Activated CD8-positive, alpha-beta memory T cell treated with anti-CD3 and anti-CD28 coated beads for 36 hours (primary cell): ENCODE measurements around the gene TTC36. TPM values are rescaled to one million over a fixed set of nuclear protein-coding genes. Genes with fewer than 3 reads are reported as not detected.
"Not testable (repeated sequence)": the region's sequence is repeated elsewhere in the genome, so short reads cannot be mapped to it uniquely, and the experiment has no call there.

Experiments
- CTCF ChIA-PET: fragments of 350-600 bp; sonication (Branson Sonifier 250); formaldehyde crosslinking; loops from one replicate; lab custom pipeline; 2021; ENCODE audit warnings: antibody characterized with exemption; lab: Charles Lee
- POLR2A ChIA-PET: fragments of 350-600 bp; sonication (Branson Sonifier 250); formaldehyde crosslinking; loops from one replicate; lab custom pipeline; 2021; ENCODE audit warnings: antibody characterized with exemption; lab: Charles Lee
- total RNA-seq, 2 experiments: library from RNA; stranded (reverse); gene quantifications; one replicate each; pipeline ENCODE4 v1.2.3, GENCODE V29; 2021

Gene TTC36, protein sequence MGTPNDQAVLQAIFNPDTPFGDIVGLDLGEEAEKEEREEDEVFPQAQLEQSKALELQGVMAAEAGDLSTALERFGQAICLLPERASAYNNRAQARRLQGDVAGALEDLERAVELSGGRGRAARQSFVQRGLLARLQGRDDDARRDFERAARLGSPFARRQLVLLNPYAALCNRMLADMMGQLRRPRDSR
- total RNA-seq, result under 1 TPM; 0.38 to 0.52 TPM

DNA sequence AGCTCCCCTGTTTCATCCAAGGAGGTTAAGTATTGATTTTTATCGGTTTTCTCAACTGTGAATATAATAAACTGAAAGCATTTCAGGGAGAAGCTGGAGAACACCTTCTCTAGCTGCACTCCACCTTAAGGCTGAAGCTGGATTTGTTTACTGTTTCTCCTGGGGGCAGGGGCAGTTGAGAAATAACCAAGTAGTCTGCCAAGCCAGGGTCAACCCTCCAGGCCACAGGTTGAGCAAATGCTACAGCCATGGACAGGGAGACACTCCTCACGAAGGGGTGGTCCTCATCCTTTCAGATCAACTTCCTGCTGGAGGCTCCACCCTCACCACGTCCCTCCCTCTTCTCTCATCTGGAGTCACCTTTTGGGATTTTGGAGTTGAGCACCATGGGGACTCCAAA, at the start of gene TTC36:
TSS of gene TTC36 (plus strand) at position 366 of the 400 bp plus-strand sequence. CDS start at position 387, 21 bp downstream.
- POLR2A ChIA-PET, result no interaction called here
- CTCF ChIA-PET, result interaction anchor here (1.2 kb wide), 2 partner anchors 8 to 41 kb away, joined by 3 to 4 read pairs; no protein-coding TSS in a partner anchor

DNA sequence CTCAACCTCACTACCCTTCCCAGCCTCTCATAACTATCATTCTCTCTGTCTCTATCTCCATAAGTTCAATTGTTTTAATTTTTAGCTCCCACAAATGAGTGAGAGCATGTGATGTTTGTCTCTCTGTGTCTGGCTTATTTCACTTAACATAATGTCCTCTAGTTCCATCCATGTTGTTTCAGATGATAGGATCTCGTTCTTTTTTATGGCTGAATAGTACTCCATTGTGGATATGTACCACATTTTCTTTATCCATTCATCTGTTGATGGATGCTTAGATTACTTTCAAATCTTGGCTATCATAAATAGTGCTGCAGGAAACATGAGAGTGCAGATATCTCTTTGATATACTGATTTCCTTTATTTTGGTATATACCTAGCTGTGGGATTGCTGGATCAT, 46.0 kb upstream of the TTC36 start:
- POLR2A ChIA-PET, result not testable (repeated sequence)
- CTCF ChIA-PET, result interaction anchor here (0.6 to 1.0 kb wide), 2 partner anchors 52 to 98 kb away, joined by 3 read pairs; no protein-coding TSS in a partner anchor

DNA sequence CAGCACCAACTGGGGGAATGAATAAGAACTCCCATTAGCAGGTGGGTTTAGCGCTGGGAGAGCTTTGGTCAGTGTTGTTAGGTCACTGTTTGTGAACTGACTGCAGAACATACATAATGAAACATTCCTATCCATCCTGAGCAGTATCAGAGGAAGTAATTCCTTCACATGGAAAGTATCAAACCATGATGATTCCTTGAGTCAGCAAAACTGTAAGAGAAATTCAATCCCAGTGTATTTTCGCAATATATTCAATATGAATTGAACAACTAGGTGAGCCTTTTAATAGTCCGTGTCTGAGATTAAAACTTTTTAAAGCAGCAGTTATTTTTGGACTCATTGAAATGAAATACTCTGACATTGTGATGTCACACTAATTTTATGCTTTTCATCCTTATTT, 42.9 kb upstream of the TTC36 start:
- ChIA-PET POLR2A (no interaction called here), CTCF (no interaction called here)

DNA sequence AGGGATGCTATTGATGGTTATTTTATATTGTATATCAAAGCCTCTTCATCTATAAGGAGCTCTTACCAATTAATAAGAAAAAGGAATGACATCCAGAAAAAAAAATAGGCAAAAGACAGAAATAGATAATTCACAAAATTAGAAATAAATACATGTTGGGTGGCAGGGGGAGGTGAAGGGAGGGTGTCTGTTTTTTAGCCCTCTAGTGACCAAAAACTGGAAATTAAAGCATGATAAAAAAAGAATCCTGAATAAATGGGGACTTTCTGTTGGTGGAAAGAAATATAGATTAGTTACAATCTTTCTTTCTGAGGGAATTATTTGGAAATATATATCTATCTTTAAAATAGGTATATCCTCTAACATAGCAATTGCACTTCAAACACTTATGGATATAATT, 42.0 kb upstream of the TTC36 start:
- CTCF ChIA-PET, result no interaction called here
- POLR2A ChIA-PET, result interaction anchor here (0.7 kb wide), 1 partner anchor 240 kb away, joined by 6 read pairs; no protein-coding TSS in a partner anchor

DNA sequence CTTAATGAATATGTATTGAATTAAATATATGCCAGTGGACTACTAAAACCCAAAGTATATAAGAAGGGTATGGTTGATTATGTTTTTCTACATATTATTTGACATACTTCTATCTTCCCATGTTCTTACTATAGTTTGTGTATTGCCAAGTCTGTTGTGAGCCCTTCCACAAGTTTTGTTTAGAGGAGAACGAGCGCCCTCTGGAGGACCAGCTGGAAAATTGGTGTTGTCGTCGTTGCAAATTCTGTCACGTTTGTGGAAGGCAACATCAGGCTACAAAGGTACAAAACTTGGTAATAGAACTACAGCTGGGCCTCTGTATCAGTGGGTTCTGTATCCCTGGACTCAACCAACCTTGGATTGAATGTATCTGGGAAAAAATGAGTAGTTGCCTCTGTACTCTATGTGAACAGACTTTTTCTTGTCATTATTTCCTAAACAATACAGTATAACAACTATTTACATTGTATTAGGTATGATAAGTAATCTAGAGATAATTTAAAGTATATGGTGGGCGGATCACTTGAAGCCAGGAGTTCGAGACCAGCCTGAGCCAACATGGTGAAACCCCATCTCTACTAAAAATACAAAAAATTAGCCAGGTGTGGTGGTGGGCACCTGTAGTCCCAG, 38.7 kb upstream of the TTC36 start:
- POLR2A ChIA-PET, result no interaction called here
- CTCF ChIA-PET, result interaction anchor here (0.6 to 1.6 kb wide), 10 partner anchors 9 to 291 kb away, joined by 3 to 13 read pairs (median 4); partner anchors contain the start of gene KMT2A

DNA sequence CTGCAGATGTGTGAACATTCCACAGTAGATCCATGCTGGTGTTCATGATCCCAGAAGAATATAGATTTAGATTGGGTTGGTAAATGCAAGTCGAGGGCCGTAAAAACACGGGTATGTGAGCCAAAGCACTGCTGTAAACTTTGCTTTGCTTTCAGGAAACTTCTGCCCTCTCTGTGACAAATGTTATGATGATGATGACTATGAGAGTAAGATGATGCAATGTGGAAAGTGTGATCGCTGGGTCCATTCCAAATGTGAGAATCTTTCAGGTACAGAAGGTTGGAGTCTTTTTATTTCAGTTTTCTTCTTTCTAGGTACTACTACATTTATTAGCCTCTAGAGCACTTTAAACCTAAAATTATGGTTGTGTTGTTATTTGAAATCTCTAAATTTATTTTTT, 36.2 kb upstream of the TTC36 start:
- ChIA-PET POLR2A (no interaction called here), CTCF (no interaction called here)

DNA sequence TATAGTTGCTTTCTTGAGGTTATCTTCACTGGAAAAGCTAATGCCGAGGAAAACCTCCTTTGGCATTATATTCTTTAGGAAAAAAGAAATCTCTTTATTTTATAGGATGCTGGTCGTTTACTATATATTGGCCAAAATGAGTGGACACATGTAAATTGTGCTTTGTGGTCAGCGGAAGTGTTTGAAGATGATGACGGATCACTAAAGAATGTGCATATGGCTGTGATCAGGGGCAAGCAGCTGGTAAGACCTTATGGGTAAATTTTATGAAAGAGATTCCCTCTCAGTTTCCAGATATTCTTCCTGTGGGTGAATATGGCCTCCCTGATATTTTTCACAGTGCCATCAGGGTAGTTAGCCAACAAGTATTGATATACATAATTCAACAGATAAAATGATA, 29.4 kb upstream of the TTC36 start:
- ChIA-PET POLR2A (no interaction called here), CTCF (interaction anchor here (1.6 kb wide), 1 partner anchor 10 kb away, joined by 4 read pairs; no protein-coding TSS in a partner anchor)

DNA sequence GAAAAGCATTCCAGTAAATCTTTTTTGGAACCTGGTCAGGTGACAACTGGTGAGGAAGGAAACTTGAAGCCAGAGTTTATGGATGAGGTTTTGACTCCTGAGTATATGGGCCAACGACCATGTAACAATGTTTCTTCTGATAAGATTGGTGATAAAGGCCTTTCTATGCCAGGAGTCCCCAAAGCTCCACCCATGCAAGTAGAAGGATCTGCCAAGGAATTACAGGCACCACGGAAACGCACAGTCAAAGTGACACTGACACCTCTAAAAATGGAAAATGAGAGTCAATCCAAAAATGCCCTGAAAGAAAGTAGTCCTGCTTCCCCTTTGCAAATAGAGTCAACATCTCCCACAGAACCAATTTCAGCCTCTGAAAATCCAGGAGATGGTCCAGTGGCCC, 24.1 kb upstream of the TTC36 start:
- POLR2A ChIA-PET, result no interaction called here
- CTCF ChIA-PET, result interaction anchor here (0.6 kb wide), 1 partner anchor 676 kb away, joined by 3 read pairs; no protein-coding TSS in a partner anchor

DNA sequence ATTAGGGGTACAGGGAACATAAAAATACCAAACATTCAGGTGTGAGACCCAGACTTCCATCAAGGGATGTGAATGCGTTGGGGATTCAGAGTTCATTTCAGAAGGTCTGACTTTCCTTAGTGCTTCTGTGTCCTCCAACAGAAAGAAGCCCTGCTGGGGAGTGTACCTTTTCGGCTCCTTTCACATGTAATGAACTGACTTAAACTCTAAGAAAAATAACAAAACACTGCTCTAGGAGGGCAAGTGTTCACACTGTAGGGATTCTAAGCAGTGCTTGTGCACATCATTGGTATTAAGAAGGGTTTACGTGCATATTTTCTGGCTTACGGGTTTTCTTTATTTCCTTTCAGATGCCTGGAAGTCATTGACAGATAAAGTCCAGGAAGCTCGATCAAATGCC, 15.7 kb upstream of the TTC36 start:
- POLR2A ChIA-PET, result no interaction called here
- CTCF ChIA-PET, result no interaction called here

DNA sequence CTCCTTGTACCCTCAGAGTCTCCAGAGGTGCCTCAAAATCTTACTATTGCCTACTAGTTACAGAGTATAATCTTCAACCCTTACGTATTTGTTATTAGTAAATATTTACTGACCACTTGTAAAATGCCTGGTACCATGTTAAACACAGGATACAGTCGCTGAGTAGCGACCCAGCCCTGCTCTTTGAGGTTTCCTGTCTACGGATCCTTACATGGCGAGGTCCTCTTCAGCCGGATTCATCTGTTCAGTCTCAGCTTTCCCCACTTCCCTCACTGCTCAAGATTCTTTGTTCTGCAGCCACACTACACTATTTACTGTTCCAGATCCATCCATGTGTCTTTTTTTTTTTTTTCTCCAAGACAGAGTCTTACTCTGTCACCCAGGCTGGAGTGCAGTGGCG, 13.2 kb upstream of the TTC36 start:
- POLR2A ChIA-PET, result no interaction called here
- CTCF ChIA-PET, result interaction anchor here (0.7 kb wide), 1 partner anchor 342 kb away, joined by 3 read pairs; no protein-coding TSS in a partner anchor

DNA sequence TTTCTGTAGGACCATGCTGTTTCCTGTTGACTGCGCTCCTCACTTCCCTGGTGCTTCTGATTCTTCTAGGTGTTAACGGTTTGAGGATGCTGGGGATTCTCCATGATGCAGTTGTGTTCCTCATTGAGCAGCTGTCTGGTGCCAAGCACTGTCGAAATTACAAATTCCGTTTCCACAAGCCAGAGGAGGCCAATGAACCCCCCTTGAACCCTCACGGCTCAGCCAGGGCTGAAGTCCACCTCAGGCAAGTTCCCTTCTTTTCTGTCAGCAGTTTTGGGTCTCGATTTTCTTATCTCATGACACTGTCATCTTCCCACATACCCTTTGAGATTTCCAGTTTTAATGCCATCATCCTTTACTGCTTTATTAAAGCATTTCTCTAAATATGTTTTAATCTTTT, 7.7 kb upstream of the TTC36 start:
- CTCF ChIA-PET, result interaction anchor here (1.3 kb wide), 1 partner anchor 31 kb away, joined by 3 read pairs; no protein-coding TSS in a partner anchor
- POLR2A ChIA-PET, result no interaction called here

DNA sequence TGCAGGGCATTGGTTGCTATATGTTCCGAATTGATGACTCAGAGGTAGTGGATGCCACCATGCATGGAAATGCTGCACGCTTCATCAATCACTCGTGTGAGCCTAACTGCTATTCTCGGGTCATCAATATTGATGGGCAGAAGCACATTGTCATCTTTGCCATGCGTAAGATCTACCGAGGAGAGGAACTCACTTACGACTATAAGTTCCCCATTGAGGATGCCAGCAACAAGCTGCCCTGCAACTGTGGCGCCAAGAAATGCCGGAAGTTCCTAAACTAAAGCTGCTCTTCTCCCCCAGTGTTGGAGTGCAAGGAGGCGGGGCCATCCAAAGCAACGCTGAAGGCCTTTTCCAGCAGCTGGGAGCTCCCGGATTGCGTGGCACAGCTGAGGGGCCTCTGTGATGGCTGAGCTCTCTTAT, 5.4 kb upstream of the TTC36 start:
- ChIA-PET CTCF (no interaction called here), POLR2A (no interaction called here)

DNA sequence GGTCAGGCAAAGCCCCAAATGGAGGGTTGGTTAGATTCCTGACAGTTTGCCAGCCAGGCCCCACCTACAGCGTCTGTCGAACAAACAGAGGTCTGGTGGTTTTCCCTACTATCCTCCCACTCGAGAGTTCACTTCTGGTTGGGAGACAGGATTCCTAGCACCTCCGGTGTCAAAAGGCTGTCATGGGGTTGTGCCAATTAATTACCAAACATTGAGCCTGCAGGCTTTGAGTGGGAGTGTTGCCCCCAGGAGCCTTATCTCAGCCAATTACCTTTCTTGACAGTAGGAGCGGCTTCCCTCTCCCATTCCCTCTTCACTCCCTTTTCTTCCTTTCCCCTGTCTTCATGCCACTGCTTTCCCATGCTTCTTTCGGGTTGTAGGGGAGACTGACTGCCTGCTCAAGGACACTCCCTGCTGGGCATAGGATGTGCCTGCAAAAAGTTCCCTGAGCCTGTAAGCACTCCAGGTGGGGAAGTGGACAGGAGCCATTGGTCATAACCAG, 4.7 kb upstream of the TTC36 start:
- POLR2A ChIA-PET, result no interaction called here

DNA sequence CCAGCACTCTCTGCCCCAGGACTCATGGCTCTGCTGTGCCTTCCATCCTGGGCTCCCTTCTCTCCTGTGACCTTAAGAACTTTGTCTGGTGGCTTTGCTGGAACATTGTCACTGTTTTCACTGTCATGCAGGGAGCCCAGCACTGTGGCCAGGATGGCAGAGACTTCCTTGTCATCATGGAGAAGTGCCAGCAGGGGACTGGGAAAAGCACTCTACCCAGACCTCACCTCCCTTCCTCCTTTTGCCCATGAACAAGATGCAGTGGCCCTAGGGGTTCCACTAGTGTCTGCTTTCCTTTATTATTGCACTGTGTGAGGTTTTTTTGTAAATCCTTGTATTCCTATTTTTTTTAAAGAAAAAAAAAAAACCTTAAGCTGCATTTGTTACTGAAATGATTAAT, 2.9 kb upstream of the TTC36 start:
- POLR2A ChIA-PET, result no interaction called here
- CTCF ChIA-PET, result no interaction called here

More for the DNA sequence above, 4.7 kb upstream of the TTC36 start:
- CTCF ChIA-PET, result no interaction called here

DNA sequence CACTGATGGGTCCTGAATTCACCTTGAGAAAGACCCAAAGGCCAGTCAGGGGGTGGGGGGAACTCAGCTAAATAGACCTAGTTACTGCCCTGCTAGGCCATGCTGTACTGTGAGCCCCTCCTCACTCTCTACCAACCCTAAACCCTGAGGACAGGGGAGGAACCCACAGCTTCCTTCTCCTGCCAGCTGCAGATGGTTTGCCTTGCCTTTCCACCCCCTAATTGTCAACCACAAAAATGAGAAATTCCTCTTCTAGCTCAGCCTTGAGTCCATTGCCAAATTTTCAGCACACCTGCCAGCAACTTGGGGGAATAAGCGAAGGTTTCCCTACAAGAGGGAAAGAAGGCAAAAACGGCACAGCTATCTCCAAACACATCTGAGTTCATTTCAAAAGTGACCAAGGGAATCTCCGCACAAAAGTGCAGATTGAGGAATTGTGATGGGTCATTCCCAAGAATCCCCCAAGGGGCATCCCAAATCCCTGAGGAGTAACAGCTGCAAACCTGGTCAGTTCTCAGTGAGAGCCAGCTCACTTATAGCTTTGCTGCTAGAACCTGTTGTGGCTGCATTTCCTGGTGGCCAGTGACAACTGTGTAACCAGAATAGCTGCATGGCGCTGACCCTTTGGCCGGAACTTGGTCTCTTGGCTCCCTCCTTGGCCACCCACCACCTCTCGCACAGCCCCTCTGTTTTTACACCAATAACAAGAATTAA, 2.4 kb upstream of the TTC36 start:
- CTCF ChIA-PET, result no interaction called here
- POLR2A ChIA-PET, result no interaction called here

DNA sequence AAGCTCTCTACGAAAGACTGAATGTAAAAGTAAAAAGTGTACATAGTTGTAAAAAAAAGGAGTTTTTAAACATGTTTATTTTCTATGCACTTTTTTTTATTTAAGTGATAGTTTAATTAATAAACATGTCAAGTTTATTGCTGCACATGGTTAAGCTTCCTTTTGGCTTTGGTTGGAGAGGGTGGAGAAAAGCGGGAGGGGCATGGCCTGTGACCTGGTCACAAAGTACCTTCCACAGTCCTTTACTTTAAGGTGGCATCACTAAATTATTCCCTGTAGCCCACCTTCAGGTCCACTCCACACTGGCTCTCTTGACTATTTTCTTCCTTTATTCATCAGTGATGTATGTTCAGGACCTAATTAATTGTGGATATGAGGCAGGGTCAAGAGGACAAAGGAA, 586 bp upstream of the TTC36 start:
- ChIA-PET CTCF (interaction anchor here (0.6 to 1.4 kb wide), 4 partner anchors 8 to 42 kb away, joined by 3 to 5 read pairs (median 4); no protein-coding TSS in a partner anchor), POLR2A (no interaction called here)

DNA sequence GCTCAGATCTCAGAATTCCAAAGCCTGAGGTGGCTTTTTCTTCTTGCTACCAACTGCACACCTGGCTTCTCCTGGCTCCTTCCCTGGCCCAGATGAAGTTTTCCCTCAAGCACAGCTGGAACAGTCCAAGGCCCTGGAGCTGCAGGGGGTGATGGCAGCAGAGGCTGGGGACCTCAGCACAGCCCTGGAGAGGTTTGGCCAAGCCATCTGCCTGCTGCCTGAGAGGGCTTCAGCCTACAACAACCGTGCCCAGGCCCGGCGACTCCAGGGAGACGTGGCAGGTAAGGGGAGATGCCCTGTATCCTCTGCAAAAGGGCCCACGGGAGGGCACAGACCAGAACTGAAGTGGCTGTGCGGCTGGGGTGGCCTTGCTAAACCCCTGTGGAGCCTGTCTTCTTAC, 1.2 kb downstream of the TTC36 start:
- ChIA-PET POLR2A (interaction anchor here (0.6 kb wide), 1 partner anchor 97 kb away, joined by 7 read pairs; no protein-coding TSS in a partner anchor), CTCF (no interaction called here)

DNA sequence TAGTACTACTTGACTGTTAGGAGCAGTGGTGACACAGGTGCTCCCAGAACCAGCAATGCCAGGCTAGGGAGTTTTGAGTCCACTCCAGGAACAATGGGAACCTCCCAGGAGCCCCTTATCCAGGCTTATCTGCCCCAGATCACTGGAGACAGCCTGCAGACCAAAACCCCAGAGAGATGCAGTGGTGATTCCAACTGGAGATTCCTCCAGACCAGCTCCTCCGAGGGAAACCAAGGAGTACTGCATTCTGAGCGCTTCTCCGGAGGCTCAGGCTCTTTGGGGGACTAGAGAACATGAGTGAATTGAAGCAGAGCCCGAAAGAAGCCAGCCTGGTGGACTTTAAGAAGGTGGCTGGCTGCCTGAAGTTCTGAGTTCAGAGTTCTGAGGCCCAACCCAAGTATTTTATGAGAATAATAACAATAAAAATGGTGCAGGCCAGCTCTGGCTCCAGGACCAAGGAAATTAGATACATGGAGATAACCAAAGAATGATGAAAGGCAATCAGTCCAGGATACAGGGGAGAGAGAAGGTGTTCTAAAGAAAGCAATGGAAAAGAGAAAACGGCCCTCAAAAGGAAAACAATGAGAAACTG, 2.4 kb downstream of the TTC36 start:
- POLR2A ChIA-PET, result interaction anchor here (0.6 kb wide), 1 partner anchor 132 kb away, joined by 3 read pairs; no protein-coding TSS in a partner anchor
- CTCF ChIA-PET, result interaction anchor here (1.2 kb wide), 1 partner anchor 35 kb away, joined by 3 read pairs; no protein-coding TSS in a partner anchor

DNA sequence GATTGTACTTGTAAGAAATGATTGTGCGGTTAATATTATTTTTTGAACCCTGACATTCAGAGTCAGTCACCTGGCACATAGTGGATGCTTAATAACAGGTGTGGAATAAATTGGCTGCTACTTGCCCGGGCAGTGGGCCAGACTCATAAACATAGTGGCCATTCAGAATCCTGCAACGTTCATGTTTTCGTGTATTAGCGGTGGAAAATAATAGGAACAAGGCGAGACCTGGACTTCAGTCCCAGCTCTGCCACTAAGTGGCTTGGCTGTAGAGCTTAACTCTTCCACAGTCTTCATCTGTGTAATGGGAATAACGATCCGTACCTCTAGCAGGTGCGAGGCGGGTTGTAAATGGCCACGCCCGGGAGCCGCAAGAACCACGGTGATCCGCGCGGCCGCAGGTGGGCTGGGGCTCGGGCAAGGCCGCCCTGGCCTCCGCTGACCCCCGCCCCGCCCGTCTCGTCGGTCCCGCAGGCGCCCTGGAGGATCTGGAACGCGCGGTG, 3.0 kb downstream of the TTC36 start:
- POLR2A ChIA-PET, result interaction anchor here (0.6 kb wide), 1 partner anchor 132 kb away, joined by 3 read pairs; no protein-coding TSS in a partner anchor
- CTCF ChIA-PET, result interaction anchor here (1.2 kb wide), 1 partner anchor 35 kb away, joined by 3 read pairs; no protein-coding TSS in a partner anchor
